Esophagus squamous epithelium (tissue), 4 donors: ENCODE data around the gene COTL1.

Experiments used
- CTCF ChIP-seq, 6 experiments: fragments of 450-650 bp in 4 of 6; fragments of 200-600 bp in 2 of 6; sonication (generic) in 2 of 6; IDR thresholded peaks; one replicate each; pipeline ENCODE4 v1.5.1; 2016 to 2019; ENCODE audit warnings: antibody characterized with exemption in 6 of 6, mild to moderate bottlenecking in 4 of 6, moderate library complexity in 4 of 6
- POLR2A ChIP-seq, 4 donors: fragments of 450-650 bp; IDR thresholded peaks; one replicate each; pipeline ENCODE4 v1.6.1; 2017; ENCODE audit warnings: antibody characterized with exemption in 4 of 4, mild to moderate bottlenecking in 4 of 4, moderate library complexity in 3 of 4

DNA sequence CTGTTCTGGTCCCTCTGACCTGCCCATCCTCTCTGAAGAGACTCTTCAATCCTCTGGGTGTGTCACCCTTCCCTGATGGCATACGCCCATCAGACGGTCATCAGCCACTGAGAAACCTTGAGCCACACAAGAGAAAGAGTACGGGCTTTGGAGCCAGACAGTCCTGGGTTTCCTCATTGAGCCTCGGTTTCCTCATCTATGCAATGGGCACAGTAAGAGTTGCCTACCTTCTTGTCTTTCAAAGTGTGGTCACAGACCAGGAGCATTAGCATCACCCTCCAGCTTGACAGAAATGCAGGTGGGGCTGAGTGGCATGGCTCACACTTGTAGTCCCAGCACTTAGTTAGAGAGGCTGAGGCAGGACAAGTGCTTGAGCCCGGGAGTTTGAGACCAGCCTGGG is 87.3 kb downstream of the COTL1 start:
- no peak for TF ChIP-seq CTCF (IDR thresholded peaks at IDR 0.05)
- TF ChIP-seq POLR2A (IDR thresholded peaks at IDR 0.05) = no peak
